NCI-H226 (cell line): ENCODE data around the gene CROCC2.

Source experiments
- DNase-seq: peaks from one replicate; pipeline ENCODE4 v3.0.0-alpha.2; 2015

Gene CROCC2

GRCh38 chr2:240909216-240909974 lies 3.3 kb downstream of the CROCC2 start:
- no peak for DNase-seq

- peak; percentile 85 for DNase-seq
These were observed 5.6 kb downstream of the CROCC2 start for GRCh38 chr2:240911641-240912265.

GRCh38 chr2:240912878-240913809 lies 7.0 kb downstream of the CROCC2 start:
- no peak for DNase-seq

DNA sequence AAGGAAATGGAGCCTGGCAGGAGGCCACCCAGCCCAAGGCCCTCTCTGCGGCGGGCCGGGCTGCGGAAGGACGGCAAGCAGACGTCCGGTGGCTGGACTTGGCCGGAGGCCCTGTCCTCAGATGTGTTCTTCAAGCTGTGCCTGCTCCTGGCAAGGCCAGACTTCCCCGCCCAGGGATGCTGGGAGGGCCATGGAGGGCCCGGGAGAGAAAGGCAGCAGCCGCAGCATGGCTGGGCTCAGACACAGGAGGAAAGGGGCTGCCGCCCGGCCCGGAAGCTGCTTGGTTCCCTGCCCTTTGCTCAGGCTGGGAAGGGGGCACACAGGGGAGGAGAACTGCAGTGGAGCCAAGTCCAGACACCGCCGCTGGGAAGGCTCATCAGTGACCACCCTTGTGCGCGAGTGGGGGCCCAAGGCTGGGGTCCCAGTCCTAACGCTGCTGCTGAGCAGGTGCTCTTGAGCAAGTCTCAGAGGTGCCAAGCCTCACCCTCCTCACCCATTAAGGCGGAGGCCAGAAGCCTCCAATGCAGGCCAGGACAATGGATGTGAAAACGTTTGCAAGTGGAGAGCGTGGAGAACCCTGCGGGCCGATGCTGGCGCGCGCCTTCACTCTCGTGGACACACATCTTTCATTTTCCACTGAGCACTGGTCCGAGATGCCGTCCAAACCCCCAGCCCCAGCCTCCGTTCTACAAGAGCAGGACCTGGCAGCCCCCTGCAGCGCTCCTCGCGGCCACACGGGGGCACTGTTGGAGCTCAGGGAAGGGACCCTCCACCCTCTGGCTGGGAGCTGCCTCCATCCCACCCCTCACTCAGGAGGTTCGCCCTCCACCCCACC lies 7.9 kb downstream of the CROCC2 start:
- DNase-seq: no peak

DNA sequence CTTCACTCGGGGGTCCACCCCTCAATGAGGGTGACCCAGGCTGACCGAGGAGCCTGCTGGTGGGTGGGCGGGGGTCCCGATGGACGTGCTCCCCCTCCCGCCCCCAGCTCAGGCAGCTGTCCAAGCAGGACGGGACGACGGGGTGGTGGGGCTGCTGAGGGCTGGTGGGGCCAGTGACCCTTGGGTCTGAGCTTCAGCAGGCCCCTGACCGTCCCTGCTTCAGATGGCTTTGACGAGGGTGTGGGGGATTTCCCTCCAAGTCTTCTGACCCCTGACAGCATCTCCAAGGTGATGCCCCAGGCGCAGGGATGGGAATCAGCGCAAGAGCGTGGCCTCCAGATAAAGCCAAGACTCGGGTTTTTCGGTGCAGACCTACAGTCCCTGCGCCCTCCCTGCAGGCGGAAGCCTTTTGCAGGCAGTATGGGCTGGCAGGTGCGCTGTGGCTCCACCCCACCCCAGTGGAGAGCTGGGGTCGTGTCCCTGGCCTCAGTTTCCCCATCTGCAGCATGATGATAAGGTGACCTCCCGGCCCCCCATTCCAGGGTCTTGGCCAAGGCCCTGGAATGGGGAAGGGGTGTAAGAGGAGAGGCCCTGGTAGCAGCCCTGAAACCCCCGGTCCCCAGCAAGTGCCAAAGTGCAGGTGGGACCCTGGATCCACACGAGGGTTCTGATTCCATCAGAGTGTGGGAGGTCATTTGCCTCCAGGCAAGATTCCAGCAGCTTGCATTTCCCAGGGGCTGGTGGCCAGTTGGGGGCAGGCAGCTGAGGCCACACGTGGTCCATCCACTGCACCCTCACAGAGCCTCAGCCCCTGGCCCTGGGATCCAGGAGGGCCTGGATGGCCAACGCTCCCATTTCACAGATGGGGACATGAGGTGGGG lies 8.7 kb downstream of the CROCC2 start:
- DNase-seq: no peak

GRCh38 chr2:240915526-240916341 lies 9.6 kb downstream of the CROCC2 start:
- DNase-seq: no peak

DNA sequence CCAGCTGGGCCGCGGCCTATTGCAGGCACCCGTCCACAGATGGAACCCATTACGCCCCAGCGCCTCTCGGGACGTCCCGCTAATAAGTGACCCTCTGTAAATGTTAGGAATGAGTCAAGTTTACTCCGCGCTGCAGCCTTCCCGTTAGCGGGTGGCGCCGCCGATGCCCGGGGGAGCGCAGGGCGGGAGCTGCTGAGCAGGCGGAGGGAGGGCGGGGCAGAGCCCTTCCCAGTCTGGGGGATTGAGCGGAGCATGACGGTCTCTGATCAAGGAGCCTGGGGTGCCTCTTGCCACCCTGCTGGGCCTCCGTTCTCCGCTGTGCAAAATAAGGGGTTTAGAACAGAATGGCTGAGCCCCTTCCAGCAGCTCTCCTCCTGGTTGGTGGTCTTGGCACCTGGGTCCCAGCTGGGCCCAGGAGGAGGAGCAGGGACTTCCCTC lies 10.5 kb downstream of the CROCC2 start:
- DNase-seq: peak; percentile 30

GRCh38 chr2:240917009-240917683 lies 11.0 kb downstream of the CROCC2 start:
- DNase-seq: no peak

DNA sequence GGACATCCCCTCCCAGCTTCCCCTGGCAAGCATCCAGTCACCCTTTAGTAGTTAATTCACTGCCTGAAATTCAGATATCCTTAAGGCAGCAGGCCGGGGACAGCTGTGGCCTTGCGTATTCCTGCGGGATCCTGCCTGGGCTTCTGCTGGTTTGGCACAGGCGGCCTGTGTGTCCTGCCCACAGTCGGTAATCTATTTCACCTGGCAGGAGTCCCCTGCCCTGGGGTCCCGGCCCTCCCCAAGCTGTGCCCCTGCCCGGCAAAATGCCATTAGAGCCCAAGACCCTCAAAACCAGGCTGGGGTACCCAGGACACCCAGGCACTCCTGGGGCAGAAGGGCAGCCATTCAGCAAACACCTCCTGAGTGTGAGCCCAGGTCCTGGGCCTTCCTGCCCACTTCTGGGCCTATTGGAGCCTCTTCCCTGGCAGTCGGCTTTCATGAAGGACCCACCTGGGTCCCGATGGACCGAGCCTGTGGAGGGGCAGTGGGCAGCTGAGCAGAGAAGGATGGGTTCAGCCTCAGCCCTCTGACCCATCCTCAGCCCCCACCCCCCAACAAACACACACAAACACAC lies 11.6 kb downstream of the CROCC2 start:
- DNase-seq: no peak

DNA sequence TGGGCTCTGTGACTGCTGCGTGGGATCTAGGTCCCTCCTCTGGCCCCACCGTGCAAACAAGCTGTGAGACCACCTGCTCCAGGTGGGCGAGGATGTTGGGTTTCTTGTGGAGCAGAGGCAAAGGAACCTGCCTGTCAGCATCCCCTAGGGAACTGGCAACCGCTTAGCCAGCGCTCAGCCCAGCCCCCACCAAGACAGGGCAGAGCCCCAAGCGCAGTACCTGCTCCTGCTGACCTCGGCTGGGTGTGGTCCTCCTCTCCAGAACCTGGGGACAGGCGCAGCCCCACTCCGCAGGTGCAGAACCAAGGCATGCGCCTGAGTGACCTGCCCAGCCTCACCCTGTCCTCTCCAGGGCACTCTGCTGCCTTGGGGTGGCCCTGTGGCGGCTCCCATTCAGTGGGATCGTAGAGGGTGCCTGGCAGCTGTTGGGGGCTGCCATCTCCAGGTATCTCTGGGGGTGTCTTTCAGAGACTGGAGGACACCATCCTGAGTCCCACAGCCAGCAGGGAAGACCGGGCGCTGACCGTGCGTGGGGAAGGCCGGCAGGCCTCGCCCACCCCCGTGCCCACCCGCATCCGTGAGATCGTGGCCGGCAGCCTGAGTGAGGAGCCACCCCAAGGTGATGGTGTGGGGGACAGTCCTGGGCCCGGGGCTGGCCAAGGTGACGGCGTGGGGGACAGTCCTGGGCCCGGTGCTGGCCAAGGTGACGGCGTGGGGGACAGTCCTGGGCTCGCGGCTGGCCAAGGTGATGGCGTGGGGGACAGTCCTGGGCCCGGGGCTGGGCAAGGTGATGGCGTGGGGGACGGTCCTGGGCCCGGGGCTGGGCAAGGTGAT lies 12.3 kb downstream of the CROCC2 start:
- no peak for DNase-seq

GRCh38 chr2:240919161-240919781 lies 13.1 kb downstream of the CROCC2 start:
- DNase-seq: no peak

DNA sequence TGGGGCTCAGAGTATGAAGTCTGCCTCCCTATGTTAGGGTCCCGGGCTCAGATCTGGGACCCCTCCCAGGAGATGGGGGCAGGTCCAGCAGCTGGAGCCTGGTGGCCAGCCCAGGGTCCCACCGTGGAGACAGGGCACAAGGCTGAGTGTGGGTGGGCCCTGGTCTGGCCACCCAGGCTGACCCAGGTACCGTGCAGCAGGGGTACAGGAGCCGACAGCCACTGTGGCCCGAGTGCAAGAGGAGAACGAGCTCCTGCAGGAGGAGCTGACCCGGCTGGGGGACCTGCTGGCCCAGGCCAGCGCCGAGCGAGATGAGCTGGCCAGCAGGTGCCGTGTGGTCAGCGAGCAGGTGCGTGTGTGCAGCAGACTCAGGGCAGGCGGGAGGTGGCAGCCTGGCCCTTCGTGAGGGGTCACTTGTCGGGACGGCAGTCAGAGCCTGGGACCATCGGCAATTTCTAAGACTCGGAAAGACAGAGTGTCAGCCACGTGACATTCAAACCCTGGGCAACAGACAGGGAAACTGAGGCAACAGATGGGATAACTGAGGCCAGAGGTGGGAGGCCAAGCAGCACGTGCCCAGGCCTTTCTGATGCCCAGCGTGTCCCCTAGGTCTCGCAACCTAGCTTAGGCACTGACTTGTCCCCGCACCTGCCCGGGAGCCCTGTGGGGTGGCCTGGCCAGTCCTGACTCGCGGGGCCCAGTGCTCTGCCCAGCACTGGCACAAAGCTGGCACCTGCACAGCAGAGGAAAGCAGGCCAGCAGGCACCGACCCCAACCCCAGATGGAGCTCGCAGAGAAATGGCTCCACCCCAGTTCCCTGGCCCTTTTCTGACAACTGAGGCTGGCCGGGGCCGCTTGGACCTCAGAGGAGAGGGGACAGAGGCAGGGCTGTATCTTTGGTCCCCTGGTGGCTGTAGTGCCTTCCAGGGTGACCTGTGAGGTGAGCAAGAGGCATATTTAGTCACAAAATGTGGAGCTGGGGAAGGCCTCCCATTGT lies 13.9 kb downstream of the CROCC2 start:
- no peak for DNase-seq

DNA sequence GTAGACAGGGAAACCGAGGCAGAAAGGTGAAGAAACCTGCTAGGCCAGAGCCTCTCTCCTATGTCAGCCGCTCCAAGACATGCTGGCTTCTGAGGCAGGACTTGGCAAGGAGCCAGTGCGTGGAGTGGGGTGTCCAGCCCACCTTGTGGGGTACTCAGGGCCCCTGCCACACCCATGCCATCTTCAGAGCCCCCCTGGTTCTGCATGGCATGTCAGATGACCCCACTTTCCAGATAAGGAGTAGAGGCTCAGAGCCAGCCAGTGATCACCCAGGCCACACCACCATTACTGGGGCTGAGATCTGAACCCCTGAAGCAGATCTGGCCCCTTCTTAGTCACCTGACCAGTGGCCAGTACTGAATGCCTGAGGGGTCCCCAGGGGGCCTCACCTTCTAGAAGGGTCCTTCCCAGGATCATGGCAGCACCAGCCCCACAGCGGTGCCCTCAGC lies 14.7 kb downstream of the CROCC2 start:
- no peak for DNase-seq

DNA sequence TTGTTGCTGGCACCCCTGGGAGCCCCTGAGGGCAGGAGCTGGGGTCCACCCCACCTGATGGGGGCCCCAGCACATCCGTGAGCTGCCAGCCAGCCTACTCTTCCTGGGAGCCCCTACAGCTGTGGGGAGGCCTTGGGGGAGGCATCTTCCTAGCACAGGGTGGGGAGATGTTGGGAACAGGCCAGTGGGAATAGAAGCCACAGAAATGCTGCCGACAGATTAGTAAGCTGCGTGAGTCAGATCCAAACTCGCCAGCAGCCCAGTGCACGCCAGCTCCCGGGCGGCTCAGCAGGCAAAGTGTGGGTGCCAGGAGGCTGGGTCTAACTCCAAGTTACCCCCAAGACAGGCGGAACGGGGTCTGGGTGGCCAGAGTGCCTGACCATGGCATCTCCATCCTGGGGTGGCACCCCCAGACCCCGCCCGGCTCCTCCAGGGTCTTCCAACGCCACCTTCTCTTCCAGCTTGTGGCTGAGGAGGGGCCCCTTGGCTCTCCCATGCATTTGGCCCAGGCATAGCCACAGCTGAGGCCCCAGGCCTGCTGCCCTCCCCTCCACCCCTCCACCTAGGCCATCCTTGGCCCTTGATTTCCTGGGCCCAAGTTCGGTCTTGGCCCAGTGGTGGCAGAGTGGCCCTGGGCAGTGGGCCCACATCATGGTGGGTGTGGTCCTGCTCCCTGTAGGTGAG lies 15.3 kb downstream of the CROCC2 start:
- DNase-seq: peak; percentile 97

- no peak for DNase-seq
These were observed 15.8 kb downstream of the CROCC2 start for GRCh38 chr2:240921995-240922244.

GRCh38 chr2:240922245-240922981 lies 16.3 kb downstream of the CROCC2 start:
- DNase-seq: no peak
